Rectal smooth muscle tissue (tissue), 1 donor: ENCODE measurements around the gene KAT2B.
A peak's percentile ranks its signal among the peaks of the same experiment; 100 is the strongest.
"Not testable (repeated sequence)": the region's sequence is repeated elsewhere in the genome, so short reads cannot be mapped to it uniquely, and the experiment has no call there.

ENCODE experiments used
- H3K27ac ChIP-seq: one replicate; pipeline ENCODE4 v1.7.0; 2013; ENCODE audit warnings: low read depth, low read length, inconsistent platforms
- H3K27me3 ChIP-seq: one replicate; pipeline ENCODE4 v1.7.0; 2013; ENCODE audit warnings: low read length; ENCODE audit not compliant: control insufficient read depth, insufficient read depth
- H3K36me3 ChIP-seq: one replicate; pipeline ENCODE4 v1.7.0; 2013; ENCODE audit warnings: low read length; ENCODE audit not compliant: control insufficient read depth, insufficient read depth
- H3K4me1 ChIP-seq: one replicate; pipeline ENCODE4 v1.7.0; 2013; ENCODE audit warnings: low read length; ENCODE audit not compliant: control insufficient read depth, insufficient read depth
- H3K4me3 ChIP-seq: one replicate; pipeline ENCODE4 v1.7.0; 2013; ENCODE audit warnings: low read length
- H3K9ac ChIP-seq: one replicate; pipeline ENCODE4 v1.7.0; 2013; ENCODE audit warnings: low read length

KAT2B gene

DNA sequence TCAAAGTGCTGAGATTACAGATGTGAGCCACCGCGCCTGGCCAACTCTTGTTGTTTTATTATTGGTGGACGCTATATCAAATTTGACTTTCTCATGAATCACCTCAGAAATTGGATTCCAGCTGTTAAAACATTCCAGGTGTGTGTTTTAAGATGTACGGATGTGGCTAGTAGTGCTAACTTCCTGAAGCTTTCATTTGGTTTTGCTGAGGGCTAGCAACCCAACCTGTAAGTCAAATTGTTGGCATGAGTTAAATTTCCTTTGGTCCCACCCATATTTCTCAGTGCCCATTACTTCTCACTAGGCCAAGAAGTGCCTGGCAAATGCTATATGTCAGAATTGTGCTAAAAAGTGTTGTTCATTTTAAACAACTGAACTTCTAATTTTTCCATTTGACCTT is 13.1 kb upstream of the KAT2B start:
- Histone ChIP-seq H3K4me1 (peaks cover 6% of the 10 kb centered on the region), H3K27ac (no peak overlapping the region), H3K4me3 (no peak overlapping the region), H3K36me3 (no peaks in the 10 kb centered on the region), H3K9ac (no peak overlapping the region), H3K27me3 (no peaks in the 10 kb centered on the region)

DNA sequence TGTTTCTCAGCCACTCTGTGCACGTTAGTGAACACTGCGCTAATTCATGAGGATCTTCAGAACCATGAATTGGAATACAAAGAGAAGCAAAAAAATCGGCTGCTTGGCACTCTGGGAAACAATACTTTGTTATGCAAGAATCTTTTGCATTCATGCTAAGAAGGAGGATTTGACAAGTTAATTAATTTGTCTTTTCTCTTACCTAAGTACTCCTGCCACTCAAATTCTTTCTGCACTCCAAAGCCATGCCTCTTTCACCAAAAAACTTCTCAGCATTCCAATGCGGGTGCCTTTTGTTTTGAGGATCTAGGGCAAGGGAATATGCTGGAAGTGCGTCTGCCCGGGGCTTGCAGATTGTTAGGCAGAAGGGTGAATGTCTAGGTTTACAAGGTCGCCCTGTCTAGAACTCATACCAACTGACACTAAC is 11.3 kb upstream of the KAT2B start:
- H3K4me1 ChIP-seq, result no peaks in the 10 kb centered on the region
- H3K27me3 ChIP-seq, result no peaks in the 10 kb centered on the region
- H3K36me3 ChIP-seq, result no peaks in the 10 kb centered on the region
- no peak overlapping the region for H3K4me3 ChIP-seq
- no peak overlapping the region for H3K9ac ChIP-seq
- H3K27ac ChIP-seq, result no peak overlapping the region

DNA sequence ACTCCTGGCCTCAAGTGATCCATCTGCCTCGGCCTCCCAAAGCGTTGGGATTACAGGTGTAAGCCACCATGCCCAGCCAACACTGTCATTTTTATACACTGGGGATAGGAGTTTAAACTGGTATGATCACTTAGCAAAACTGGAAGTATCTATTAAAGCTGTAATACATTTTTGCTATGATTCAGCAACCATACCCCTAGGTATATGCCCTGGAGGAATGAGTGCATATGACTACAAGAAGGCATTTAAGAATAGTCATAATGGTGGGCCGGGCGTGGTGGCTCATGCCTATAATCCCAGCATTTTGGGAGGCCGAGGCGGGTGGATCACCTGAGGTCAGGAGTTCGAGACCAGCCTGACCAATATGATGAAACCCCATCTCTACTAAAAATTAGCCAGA is 8.3 kb upstream of the KAT2B start:
- H3K9ac ChIP-seq, H3K4me3 ChIP-seq, H3K27me3 ChIP-seq, H3K27ac ChIP-seq, H3K4me1 ChIP-seq, H3K36me3 ChIP-seq: not testable (repeated sequence)

DNA sequence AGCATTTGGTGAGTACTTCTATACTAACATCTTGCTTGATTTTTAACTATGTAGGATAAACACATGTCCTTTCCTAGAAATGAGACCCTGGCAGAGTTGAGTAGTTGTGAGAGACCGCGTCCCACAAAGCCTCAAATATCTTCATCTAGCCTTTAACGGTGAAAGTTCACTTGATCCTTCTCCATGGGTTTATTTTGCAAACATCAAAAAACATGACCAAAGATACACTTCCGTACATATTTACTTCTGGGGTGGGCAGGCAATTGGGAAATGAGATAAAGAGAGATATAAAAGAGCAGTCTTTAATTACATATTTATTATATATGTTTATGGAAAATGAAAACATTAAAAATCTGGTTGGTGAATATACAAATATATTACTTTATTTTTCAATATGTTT is 5.2 kb upstream of the KAT2B start:
- no peaks in the 10 kb centered on the region for H3K36me3 ChIP-seq
- no peak overlapping the region for H3K4me3 ChIP-seq

DNA sequence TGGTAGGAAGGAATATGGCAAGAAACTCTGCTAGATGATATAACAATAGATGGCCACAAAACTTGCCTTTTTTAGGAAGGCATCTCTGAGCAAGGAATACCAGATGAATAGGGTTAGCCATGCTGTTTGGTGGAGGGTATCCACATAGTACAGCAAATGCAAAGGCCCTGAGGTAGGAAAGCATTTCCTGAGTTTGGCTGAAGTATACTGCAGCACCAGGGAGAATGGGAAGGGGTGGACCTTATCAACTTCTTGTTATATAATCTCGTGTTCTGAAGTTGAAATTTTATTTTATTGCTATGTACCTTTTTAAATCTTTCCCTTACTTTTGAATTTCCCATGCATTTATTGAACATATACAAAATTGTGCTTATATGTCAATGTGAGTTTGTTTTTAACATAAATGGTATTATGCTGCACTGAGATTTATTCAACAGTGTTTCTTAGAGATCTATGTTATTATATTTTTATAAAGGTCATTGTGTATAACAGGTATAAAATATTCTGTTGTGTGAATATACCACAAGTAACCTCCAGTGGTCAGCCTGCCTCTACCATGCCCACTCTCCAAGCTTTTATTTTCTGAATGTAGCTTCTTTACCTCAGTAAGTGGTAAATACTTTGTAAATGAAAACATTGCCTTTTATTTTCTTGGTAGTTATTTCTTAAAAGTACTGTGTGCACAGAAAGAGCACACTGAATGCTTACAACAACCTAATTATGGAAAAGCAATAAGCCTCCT is 2.8 kb upstream of the KAT2B start:
- H3K9ac ChIP-seq, result no peak overlapping the region
- no peak overlapping the region for H3K4me3 ChIP-seq
- H3K36me3 ChIP-seq, result no peaks in the 10 kb centered on the region
- H3K27ac ChIP-seq, result no peak overlapping the region
- peaks cover 15% of the 10 kb centered on the region for H3K4me1 ChIP-seq
- no peaks in the 10 kb centered on the region for H3K27me3 ChIP-seq

More for the DNA sequence above, 5.2 kb upstream of the KAT2B start:
- Histone ChIP-seq H3K27me3 (no peaks in the 10 kb centered on the region), H3K9ac (no peak overlapping the region), H3K4me1 (peaks cover 7% of the 10 kb centered on the region), H3K27ac (no peak overlapping the region)

DNA sequence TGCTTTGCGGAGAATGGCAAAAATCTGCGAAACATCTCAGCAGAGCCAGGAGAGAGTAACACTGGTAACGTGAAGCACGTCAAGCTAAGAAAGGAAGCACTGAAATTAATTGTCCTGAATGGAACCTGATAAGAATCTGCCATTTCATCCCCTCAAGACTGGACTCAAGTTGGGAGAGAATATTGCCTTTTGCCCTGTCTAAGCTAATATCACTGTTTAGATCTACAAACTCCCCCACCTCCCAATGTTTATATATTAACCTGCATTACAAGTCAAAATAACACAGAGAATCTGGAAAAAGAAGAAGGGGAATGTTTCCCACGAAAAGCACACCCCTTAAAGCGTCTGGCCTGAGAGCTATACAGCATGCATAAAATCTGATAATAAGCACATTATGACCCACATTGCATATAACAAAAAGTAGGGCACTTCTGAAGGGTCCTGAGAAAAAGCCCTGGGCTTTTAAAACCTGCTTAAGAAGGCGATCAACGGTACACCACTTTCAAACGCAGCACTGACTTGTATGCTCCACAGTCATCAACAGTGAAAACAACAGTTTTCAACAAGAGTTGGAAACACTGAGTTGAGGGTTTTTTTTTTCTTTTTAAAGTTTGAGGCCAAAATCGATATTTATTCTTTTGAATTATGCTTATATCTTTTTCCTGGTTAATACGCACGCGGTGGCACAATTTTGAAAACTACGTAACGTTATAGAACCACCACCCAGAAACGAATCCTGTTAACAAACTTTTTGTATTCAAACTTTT is 1.4 kb upstream of the KAT2B start:
- peaks cover 20% of the 10 kb centered on the region for H3K4me1 ChIP-seq
- H3K27me3 ChIP-seq, result no peaks in the 10 kb centered on the region
- H3K27ac ChIP-seq, result peak overlapping the region; percentile 92
- no peak overlapping the region for H3K9ac ChIP-seq
- H3K36me3 ChIP-seq, result no peaks in the 10 kb centered on the region
- peak overlapping the region; percentile 71 for H3K4me3 ChIP-seq

DNA sequence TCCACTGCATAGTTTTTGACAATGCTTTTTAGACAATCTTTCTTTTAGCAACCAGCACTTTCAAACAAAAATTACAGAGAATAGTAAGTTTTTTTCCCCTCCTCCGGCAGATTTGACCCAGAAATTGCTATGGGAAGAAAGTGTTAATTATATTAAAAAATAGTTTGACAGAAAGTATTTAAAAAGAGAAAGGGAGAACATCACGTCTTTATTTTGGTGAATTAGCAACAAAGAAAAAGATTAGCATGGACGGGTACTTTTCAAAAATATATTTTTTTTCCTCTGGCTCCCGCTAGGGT is 831 bp upstream of the KAT2B start:
- Histone ChIP-seq H3K4me1 (peaks cover 20% of the 10 kb centered on the region), H3K27ac (peak overlapping the region; percentile 92), H3K36me3 (no peaks in the 10 kb centered on the region), H3K4me3 (peak overlapping the region; percentile 71), H3K9ac (no peak overlapping the region), H3K27me3 (no peaks in the 10 kb centered on the region)

DNA sequence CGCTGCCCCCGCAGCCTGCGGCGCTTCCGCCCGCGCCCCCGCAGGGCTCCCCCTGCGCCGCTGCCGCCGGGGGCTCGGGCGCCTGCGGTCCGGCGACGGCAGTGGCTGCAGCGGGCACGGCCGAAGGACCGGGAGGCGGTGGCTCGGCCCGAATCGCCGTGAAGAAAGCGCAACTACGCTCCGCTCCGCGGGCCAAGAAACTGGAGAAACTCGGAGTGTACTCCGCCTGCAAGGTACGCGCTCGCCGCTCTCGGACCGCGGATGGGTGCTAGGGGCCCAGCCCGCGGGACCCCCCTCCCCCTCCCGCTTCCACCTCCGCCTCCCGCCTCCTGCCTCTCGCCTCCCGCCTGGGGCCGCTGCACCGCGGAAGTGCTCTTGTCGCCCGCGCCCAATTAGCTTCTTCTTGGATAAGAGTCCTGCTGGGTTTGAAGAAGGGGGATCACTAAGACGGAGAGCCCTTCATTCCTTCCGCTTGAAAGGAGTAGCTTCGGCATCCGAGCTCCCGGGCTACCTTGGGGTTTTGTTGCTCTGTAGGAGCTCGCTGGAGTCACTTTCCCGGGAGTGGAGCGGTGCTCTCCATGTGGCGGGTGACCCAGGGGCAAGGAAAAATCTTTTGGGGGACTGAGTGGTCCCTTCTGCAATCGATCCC is 426 bp downstream of the KAT2B start:
- peak overlapping the region; percentile 92 for H3K27ac ChIP-seq
- peak overlapping the region; percentile 56 for H3K9ac ChIP-seq
- peaks cover 20% of the 10 kb centered on the region for H3K4me1 ChIP-seq
- no peaks in the 10 kb centered on the region for H3K36me3 ChIP-seq
- H3K27me3 ChIP-seq, result no peaks in the 10 kb centered on the region
- H3K4me3 ChIP-seq, result peak overlapping the region; percentile 94

DNA sequence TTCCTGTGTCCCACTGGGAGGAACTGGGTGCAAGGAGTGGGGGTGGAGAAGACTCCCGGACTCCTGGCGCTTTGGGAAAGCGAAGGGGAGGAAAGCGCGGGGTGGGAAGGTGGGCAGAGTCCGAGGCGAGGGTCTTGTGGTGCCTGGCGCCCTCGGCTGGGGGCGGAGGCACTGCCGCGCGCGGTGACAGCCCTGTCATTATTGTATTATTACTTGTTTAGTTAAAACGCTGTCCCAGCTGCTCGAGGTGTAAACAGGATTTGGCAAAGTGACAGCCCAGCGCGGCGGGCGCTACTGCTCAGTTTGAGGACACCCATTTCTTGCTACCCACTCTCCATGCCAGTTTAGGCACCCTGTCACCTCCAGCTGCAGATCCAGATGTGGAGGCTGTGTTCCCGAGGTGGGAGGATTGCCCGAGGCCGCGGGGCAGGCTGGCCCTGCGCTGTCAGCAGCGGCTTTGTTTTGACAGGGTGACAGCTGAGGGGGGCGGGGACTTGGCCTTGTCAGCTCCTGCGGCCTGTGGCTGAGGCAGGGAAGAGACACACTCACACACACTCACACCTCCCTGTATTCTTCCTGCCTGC is 1.0 kb downstream of the KAT2B start:
- H3K36me3 ChIP-seq, result no peaks in the 10 kb centered on the region
- peaks cover 20% of the 10 kb centered on the region for H3K4me1 ChIP-seq
- H3K4me3 ChIP-seq, result peak overlapping the region; percentile 94
- peak overlapping the region; percentile 56 for H3K9ac ChIP-seq
- H3K27ac ChIP-seq, result peak overlapping the region; percentile 92
- H3K27me3 ChIP-seq, result no peaks in the 10 kb centered on the region

DNA sequence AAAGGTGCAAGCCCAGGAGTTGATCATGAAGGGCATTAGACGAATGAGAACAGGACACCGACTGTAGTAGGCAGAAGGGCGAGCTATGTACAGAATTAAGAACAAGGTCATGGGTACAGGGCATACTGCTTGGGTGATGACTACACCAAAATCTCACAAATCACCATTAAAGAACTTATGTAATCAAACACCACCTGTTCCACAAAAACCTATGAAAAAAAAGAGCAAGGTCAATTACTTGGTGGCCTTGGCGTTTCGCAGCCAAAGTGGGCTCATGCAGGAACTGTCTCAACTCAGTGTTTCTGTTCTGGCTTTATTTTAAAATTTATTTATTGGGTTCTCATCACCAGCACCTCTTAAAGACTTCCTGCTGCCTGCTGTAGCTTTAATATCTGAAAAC is 2.1 kb downstream of the KAT2B start:
- Histone ChIP-seq H3K27me3 (no peaks in the 10 kb centered on the region), H3K9ac (no peak overlapping the region), H3K4me1 (peaks cover 24% of the 10 kb centered on the region), H3K27ac (no peak overlapping the region), H3K36me3 (no peaks in the 10 kb centered on the region), H3K4me3 (peak overlapping the region; percentile 94)

DNA sequence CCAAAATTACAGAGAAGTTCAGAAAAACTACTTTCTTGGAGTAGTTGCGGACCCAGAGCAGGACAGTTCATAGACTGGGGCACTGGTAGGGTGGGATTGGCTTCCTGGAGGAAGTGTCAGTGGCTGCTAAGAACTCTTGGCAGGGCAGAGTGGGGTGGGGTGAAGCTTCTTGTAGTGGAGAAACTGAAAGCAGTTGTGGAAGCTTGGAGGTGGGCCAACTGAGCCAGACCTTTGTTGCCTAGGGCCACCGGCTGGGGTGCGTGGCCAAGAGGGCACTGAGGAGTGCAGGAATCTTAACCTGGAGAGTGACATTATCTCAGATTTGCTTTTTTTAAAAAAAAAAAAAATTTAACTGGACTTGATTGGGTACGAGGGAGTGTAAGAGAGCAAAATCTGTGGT is 3.1 kb downstream of the KAT2B start:
- H3K27ac ChIP-seq, result no peak overlapping the region
- peaks cover 21% of the 10 kb centered on the region for H3K4me1 ChIP-seq
- no peaks in the 10 kb centered on the region for H3K36me3 ChIP-seq
- H3K27me3 ChIP-seq, result no peaks in the 10 kb centered on the region
- peak overlapping the region; percentile 21 for H3K9ac ChIP-seq
- peak overlapping the region; percentile 44 for H3K4me3 ChIP-seq

DNA sequence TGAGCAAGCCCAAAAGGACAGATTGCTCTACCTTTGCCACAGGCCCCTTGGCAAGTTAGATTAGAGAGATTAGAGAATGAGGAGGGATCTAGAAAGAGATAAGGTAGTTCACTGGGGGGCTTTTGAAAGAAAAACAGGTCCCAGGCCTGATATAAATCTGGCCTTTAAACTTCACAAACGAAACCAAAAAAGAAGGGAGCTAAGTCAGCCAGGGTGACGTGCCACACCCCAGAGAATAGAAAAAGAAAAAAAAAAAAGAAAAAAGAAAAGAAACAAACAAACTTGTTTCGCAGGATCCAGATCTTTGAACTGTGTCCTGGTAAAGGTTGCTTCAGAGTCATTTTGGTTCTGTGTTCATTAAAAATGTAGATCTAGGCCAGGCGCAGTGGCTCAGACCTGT is 3.6 kb downstream of the KAT2B start:
- Histone ChIP-seq H3K4me1 (peaks cover 20% of the 10 kb centered on the region), H3K27me3 (no peaks in the 10 kb centered on the region), H3K36me3 (no peaks in the 10 kb centered on the region), H3K4me3 (peak overlapping the region; percentile 44), H3K9ac (no peak overlapping the region), H3K27ac (no peak overlapping the region)
